Keratinocyte (primary cell): Measurements from ENCODE around the gene MYOZ2. TPM values are rescaled to one million over a fixed set of nuclear protein-coding genes. Genes with fewer than 3 reads are reported as not detected.

Source experiments
- DNase-seq: peaks from one replicate; pipeline ENCODE4 v3.0.0-alpha.2; 2011; ENCODE audit warnings: low read depth, missing footprints, low spot score
- FAIRE-seq: peaks from 2 replicates; lab custom pipeline; 2011; peaks lifted over from hg19 to GRCh38; lab: Jason Lieb, UNC
- H2AFZ ChIP-seq: 2 replicates; pipeline ENCODE4 v1.6.0; 2012; ENCODE audit warnings: low read length, control low read depth, inconsistent platforms; ENCODE audit not compliant: control insufficient read depth
- H3K27ac ChIP-seq: 2 replicates; pipeline ENCODE4 v1.5.1; 2011; ENCODE audit warnings: low read length; ENCODE audit not compliant: control insufficient read depth, insufficient read depth
- H3K27me3 ChIP-seq: 3 replicates; pipeline ENCODE4 v1.6.0; 2011; ENCODE audit warnings: low read length; ENCODE audit not compliant: control insufficient read depth, insufficient read depth; ENCODE audit errors: extremely low read depth
- H3K36me3 ChIP-seq, 2 experiments: 2 replicates in 1 of 2; 3 replicates in 1 of 2; pipeline ENCODE4 v1.5.1; 2011; ENCODE audit warnings: low read length in 2 of 2, mild to moderate bottlenecking in 1 of 2; ENCODE audit not compliant: control insufficient read depth in 2 of 2, insufficient read depth in 2 of 2; ENCODE audit errors: extremely low read depth in 1 of 2
- H3K4me1 ChIP-seq: 3 replicates; pipeline ENCODE4 v1.5.1; 2011; ENCODE audit warnings: low read length; ENCODE audit not compliant: control insufficient read depth, insufficient read depth; ENCODE audit errors: extremely low read depth
- H3K4me2 ChIP-seq: 3 replicates; pipeline ENCODE4 v1.6.0; 2011; ENCODE audit warnings: low read depth, low read length; ENCODE audit not compliant: control insufficient read depth, insufficient read depth; ENCODE audit errors: extremely low read depth
- H3K4me3 ChIP-seq, 3 experiments: fragments of 200-600 bp in 1 of 3; sonication (generic) in 1 of 3; 2 replicates in 2 of 3; 3 replicates in 1 of 3; pipeline ENCODE4 v1.5.1; 2011 to 2016; ENCODE audit warnings: low read length in 3 of 3, mild to moderate bottlenecking in 3 of 3, control low read depth in 2 of 3, inconsistent platforms in 1 of 3, low read depth in 1 of 3, mixed read lengths in 1 of 3, mixed run types in 1 of 3, moderate library complexity in 1 of 3; ENCODE audit not compliant: control insufficient read depth in 2 of 3, insufficient read depth in 2 of 3; ENCODE audit errors: extremely low read depth in 1 of 3
- H3K79me2 ChIP-seq: 2 replicates; pipeline ENCODE4 v1.6.0; 2012; ENCODE audit warnings: low read length; ENCODE audit not compliant: control insufficient read depth, insufficient read depth
- H3K9ac ChIP-seq: 3 replicates; pipeline ENCODE4 v1.6.0; 2011; ENCODE audit warnings: low read length; ENCODE audit not compliant: control insufficient read depth, insufficient read depth; ENCODE audit errors: extremely low read depth
- H3K9me1 ChIP-seq: 3 replicates; pipeline ENCODE4 v1.6.0; 2011; ENCODE audit warnings: low read length; ENCODE audit not compliant: control insufficient read depth, insufficient read depth; ENCODE audit errors: extremely low read depth
- H3K9me3 ChIP-seq: 2 replicates; pipeline ENCODE4 v1.5.1; 2012; ENCODE audit warnings: low read depth, low read length; ENCODE audit not compliant: control insufficient read depth
- H4K20me1 ChIP-seq: 3 replicates; pipeline ENCODE4 v1.6.0; 2011; ENCODE audit warnings: low read length; ENCODE audit not compliant: control insufficient read depth, insufficient read depth; ENCODE audit errors: extremely low read depth
- CTCF ChIP-seq, 3 experiments: IDR thresholded peaks in 1 of 3; conservative IDR thresholded peaks in 1 of 3; optimal IDR thresholded peaks in 1 of 3; 2 replicates in 2 of 3; 3 replicates in 1 of 3; pipeline versions ENCODE3 to v1.5.1; 2011; ENCODE audit warnings: low read length in 3 of 3, mild to moderate bottlenecking in 3 of 3, moderate library complexity in 2 of 3, control low read depth in 1 of 3, inconsistent platforms in 1 of 3; ENCODE audit not compliant: insufficient read depth in 2 of 3; ENCODE audit errors: extremely low read depth in 1 of 3
- EZH2 ChIP-seq: IDR thresholded peaks from one replicate; pipeline ENCODE4 v1.6.1; 2012; ENCODE audit warnings: inconsistent platforms, mild to moderate bottlenecking, low read length, moderate library complexity
- dilution Hi-C: fragments of 300-500 bp; cut with MboI; formaldehyde crosslinking; loops from one replicate; pipeline ENCODE4 v1.7.0; 2020; ENCODE audit warnings: low sequenced_read_pairs; ENCODE audit not compliant: extremely low pct_ligation_motif_present
- polyA plus RNA-seq, 5 experiments: library from polyadenylated mRNA; depleted of rRNA in 3 of 5; stranded (reverse) in 3 of 5; stranded (forward) in 1 of 5; unstranded in 1 of 5; fragments of >200 nt; gene quantifications; 1 replicate in 1 of 5; 2 replicates in 3 of 5; 3 replicates in 1 of 5; pipeline versions ENCODE4 v1.2.1 to v1.2.3, GENCODE V29; 2011 to 2012; ENCODE audit warnings: missing spikeins in 2 of 5, low read depth in 1 of 5, low replicate concordance in 1 of 5

Gene MYOZ2
- polyA plus RNA-seq, 1 donor (not counting 4 experiments of a cell fraction or from before 2014, with no cell fraction given): not detected

DNA sequence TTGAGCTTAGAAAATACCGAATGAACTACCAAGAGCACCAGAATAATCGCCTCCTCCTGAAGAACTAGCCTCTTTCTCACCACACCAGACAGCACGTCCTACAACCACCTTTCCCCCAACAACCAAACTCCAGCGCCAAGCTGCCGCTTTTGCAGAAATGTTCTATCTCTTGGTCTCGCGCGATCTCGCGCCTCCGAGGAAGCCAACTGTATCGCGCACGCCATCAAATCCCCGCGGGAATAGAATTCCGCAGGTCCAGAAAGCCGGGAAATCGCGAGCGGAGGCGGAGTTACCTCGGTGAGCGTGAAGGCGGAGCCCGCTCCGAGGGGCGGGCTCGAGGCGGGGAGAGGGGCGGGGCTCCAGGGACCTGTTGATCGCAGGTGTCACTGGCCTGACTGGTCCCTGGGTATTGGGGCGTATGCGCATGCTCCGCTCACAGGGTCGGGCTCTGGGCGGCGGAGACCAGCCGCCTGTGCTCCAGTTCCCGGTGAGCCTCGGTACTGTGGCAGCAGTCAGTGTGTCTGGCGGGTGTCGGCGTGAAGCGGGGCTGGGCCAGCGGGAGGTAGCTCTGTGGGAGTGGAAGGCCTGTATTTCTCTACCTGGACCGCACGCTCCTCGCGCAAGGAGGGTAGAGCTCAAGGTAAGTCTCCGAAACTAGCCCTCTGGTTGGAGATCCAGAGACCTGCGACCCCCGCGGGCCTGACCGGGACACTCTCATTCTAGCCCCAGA, 76.8 kb downstream of the MYOZ2 start, which contains the start of gene USP53:
Gene USP53 (plus strand): TSS at position 480 of the 730 bp plus-strand sequence. CDS start 27,047 bp downstream, outside the sequence.
- Histone ChIP-seq H4K20me1 (no peaks in the 10 kb centered on the region), H2AFZ (peak within 1 kb of the TSS; percentile 70), H3K4me1 (peaks cover 29% of the 10 kb centered on the region), H3K9me1 (no peaks in the 10 kb centered on the region), H3K4me2 (peak within 1 kb of the TSS; percentile 81), H3K9me3 (no peaks in the 10 kb centered on the region), H3K9ac (peak within 1 kb of the TSS; percentile 97), H3K27me3 (no peaks in the 10 kb centered on the region), H3K4me3 (peak within 1 kb of the TSS; percentile 92 to 97 (median 97)), H3K79me2 (peaks cover 48% of the 10 kb centered on the region), H3K27ac (peak within 1 kb of the TSS; percentile 99), H3K36me3 (peaks cover 0 to 5% of the 10 kb centered on the region in 2 experiments)
- FAIRE-seq (peak; percentile 86), DNase-seq (peak; percentile 84)
- dilution Hi-C loops: no loop called here
- TF ChIP-seq EZH2 (no peak), CTCF (optimal IDR thresholded peaks at IDR 0.05 in 1 of 3, IDR thresholded peaks at IDR 0.05 in 1 of 3, conservative IDR thresholded peaks at IDR 0.05 in 1 of 3; ENCODE audit: extremely low read depth in 1 of 3, insufficient read depth in 2 of 3, low read length in 3 of 3) (peak in 1 of 3 experiments; percentile 26)

DNA sequence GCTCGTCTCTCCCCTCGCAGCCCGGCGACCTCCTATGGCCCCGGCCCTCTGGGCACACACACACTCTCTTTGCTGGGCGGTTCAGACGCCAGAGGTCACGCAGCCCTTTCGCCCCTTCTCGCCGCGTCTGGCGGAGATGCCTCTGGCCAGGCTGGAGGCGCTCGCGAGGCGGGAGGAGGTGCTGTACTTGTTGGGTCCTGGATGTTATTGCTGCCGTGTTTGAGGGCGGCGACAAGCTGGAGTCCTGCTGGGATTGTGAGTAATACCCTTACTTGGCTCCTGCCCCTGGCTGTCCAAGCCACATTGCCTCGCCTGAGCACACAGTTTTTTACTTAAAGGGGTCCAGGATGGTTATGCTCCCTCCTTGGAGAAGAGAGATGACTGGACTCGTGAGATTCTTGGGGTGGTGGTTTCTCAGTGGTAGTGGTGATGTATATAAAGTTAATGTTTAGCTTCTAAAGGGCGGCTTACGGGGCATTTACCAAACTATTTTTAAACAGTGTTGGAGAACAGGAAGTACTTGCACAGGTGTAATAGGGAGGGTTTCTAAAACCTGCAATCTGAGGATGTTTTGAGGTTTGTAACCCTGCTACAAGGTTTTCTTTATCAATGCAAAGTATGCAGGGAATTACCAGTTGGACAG, 77.5 kb downstream of the MYOZ2 start:
- DNase-seq (no peak), FAIRE-seq (peak; percentile 84)
- H3K36me3 ChIP-seq: peaks cover 2 to 5% of the 10 kb centered on the region in 2 experiments
- H3K9me3 ChIP-seq: no peaks in the 10 kb centered on the region
- H3K4me3 ChIP-seq: peak overlapping the region; percentile 92 to 97 (median 97)
- H3K79me2 ChIP-seq: peaks cover 54% of the 10 kb centered on the region
- H3K4me1 ChIP-seq: peaks cover 29% of the 10 kb centered on the region
- peak overlapping the region; percentile 97 for H3K9ac ChIP-seq
- peak overlapping the region; percentile 72 for H3K4me2 ChIP-seq
- peak overlapping the region; percentile 70 for H2AFZ ChIP-seq
- TF ChIP-seq EZH2: no peak
- peak in 2 of 3 experiments; percentile 22 to 60 for TF ChIP-seq CTCF (optimal IDR thresholded peaks at IDR 0.05 in 1 of 3, IDR thresholded peaks at IDR 0.05 in 1 of 3, conservative IDR thresholded peaks at IDR 0.05 in 1 of 3; ENCODE audit: extremely low read depth in 1 of 3, insufficient read depth in 2 of 3, low read length in 3 of 3)
- H3K27ac ChIP-seq: peak overlapping the region; percentile 99
- H4K20me1 ChIP-seq: no peaks in the 10 kb centered on the region
- H3K27me3 ChIP-seq: no peaks in the 10 kb centered on the region
- no peaks in the 10 kb centered on the region for H3K9me1 ChIP-seq
- dilution Hi-C loops: no loop called here
